H1 (cell line): ENCODE data around the gene HMGB3. TPM values are rescaled to one million over a fixed set of nuclear protein-coding genes. Genes with fewer than 3 reads are reported as not detected.

ENCODE experiments used
- CTCF ChIA-PET: fragments of 300-600 bp; sonication (Branson Sonifier 250); formaldehyde crosslinking; loops from one replicate; lab custom pipeline; 2021; ENCODE audit not compliant: partially characterized antibody; lab: Charles Lee
- POLR2A ChIA-PET: fragments of 300-600 bp; sonication (Branson Sonifier 250); formaldehyde crosslinking; loops from one replicate; lab custom pipeline; 2021; ENCODE audit warnings: inconsistent platforms; ENCODE audit not compliant: partially characterized antibody; lab: Charles Lee
- DNase-seq, 2 experiments: peaks; one replicate each; pipeline versions ENCODE4 v3.0.0 to v3.0.0-alpha.2; 2010 to 2022; ENCODE audit warnings: low spot score in 2 of 2, low read depth in 1 of 2, mixed read lengths in 1 of 2
- FAIRE-seq: peaks from 2 replicates; lab custom pipeline; 2011; peaks lifted over from hg19 to GRCh38; lab: Jason Lieb, UNC
- H2AFZ ChIP-seq: 2 replicates; pipeline ENCODE4 v1.8.1; 2012; ENCODE audit warnings: low read length, inconsistent platforms
- H2AK5ac ChIP-seq: 2 replicates; pipeline ENCODE4 v1.6.1; 2013; ENCODE audit warnings: low read depth, low read length
- H2BK120ac ChIP-seq: replicated peaks from 2 replicates; pipeline ENCODE3; 2013; ENCODE audit warnings: low read depth, low read length, inconsistent platforms
- H2BK12ac ChIP-seq: 2 replicates; pipeline ENCODE4 v1.6.1; 2013; ENCODE audit warnings: low read depth, low read length
- H2BK15ac ChIP-seq: 2 replicates; pipeline ENCODE4 v1.6.1; 2013; ENCODE audit warnings: low read length
- H2BK20ac ChIP-seq: 2 replicates; pipeline ENCODE4 v1.6.1; 2013; ENCODE audit warnings: low read length
- H2BK5ac ChIP-seq: 2 replicates; pipeline ENCODE4 v1.6.1; 2013; ENCODE audit warnings: low read depth, low read length
- H3K14ac ChIP-seq: 2 replicates; pipeline ENCODE4 v1.6.1; 2013; ENCODE audit warnings: inconsistent platforms; ENCODE audit not compliant: insufficient read length
- H3K18ac ChIP-seq: 2 replicates; pipeline ENCODE4 v1.6.1; 2013; ENCODE audit warnings: low read length; ENCODE audit errors: extremely low read depth
- H3K23ac ChIP-seq: 2 replicates; pipeline ENCODE4 v1.6.1; 2013; ENCODE audit warnings: inconsistent platforms; ENCODE audit not compliant: insufficient read length
- H3K23me2 ChIP-seq: 2 replicates; pipeline ENCODE4 v1.6.1; 2013; ENCODE audit warnings: low read depth, low read length
- H3K27ac ChIP-seq: 2 replicates; pipeline ENCODE4 v1.6.1; 2011; ENCODE audit warnings: low read depth, low read length, inconsistent platforms
- H3K27me3 ChIP-seq, 4 experiments: replicated peaks in 1 of 4; 1 replicate in 1 of 4; 2 replicates in 3 of 4; pipeline versions ENCODE4 v1.6.1 to v1.8.1; 2011 to 2013; ENCODE audit warnings: low read length in 3 of 4, mild to moderate bottlenecking in 3 of 4, inconsistent platforms in 2 of 4, mixed read lengths in 2 of 4, moderate library complexity in 1 of 4; ENCODE audit not compliant: control insufficient read depth in 3 of 4, insufficient read depth in 3 of 4; ENCODE audit errors: extremely low read depth in 1 of 4
- H3K36me3 ChIP-seq, 4 experiments: 2 replicates each; pipeline versions ENCODE4 v1.6.1 to v1.8.1; 2011 to 2013; ENCODE audit warnings: mild to moderate bottlenecking in 4 of 4, low read length in 3 of 4, moderate library complexity in 2 of 4, control low read depth in 1 of 4, inconsistent platforms in 1 of 4; ENCODE audit not compliant: insufficient read depth in 4 of 4, control insufficient read depth in 2 of 4
- H3K4ac ChIP-seq: replicated peaks from 2 replicates; pipeline ENCODE3; 2013; ENCODE audit warnings: low read length, low read depth, mixed read lengths, inconsistent platforms; ENCODE audit not compliant: insufficient read length
- H3K4me1 ChIP-seq, 4 experiments: replicated peaks in 1 of 4; 1 replicate in 1 of 4; 2 replicates in 3 of 4; pipeline versions ENCODE4 v1.6.1 to v1.8.1; 2011 to 2013; ENCODE audit warnings: low read length in 3 of 4, inconsistent platforms in 2 of 4, mixed read lengths in 1 of 4; ENCODE audit not compliant: insufficient read depth in 4 of 4, control insufficient read depth in 3 of 4
- H3K4me2 ChIP-seq, 2 experiments: 2 replicates each; pipeline versions ENCODE4 v1.6.1 to v1.8.1; 2011 to 2013; ENCODE audit warnings: low read depth in 2 of 2, low read length in 2 of 2, control low read depth in 1 of 2, inconsistent platforms in 1 of 2, mild to moderate bottlenecking in 1 of 2; ENCODE audit not compliant: insufficient read depth in 1 of 2
- H3K4me3 ChIP-seq, 4 experiments: fragments of 200-600, 300-600 bp in 1 of 4; sonication (generic), shearing (Covaris generic), sonication (Bioruptor Twin) in 1 of 4; 2 replicates each; pipeline versions ENCODE4 v1.5.1 to v1.8.1; 2011 to 2016; ENCODE audit warnings: low read length in 4 of 4, low read depth in 3 of 4, control low read depth in 2 of 4, inconsistent platforms in 2 of 4, mild to moderate bottlenecking in 2 of 4, mixed read lengths in 1 of 4, moderate library complexity in 1 of 4; ENCODE audit not compliant: insufficient read depth in 2 of 4; ENCODE audit errors: extremely low read depth in 1 of 4
- H3K56ac ChIP-seq: replicated peaks from 2 replicates; pipeline ENCODE3; 2013; ENCODE audit warnings: low read depth, mild to moderate bottlenecking, mixed read lengths, low read length, inconsistent platforms; ENCODE audit not compliant: insufficient read length
- H3K79me1 ChIP-seq: 2 replicates; pipeline ENCODE4 v1.6.1; 2013; ENCODE audit warnings: low read depth, low read length, control low read depth
- H3K79me2 ChIP-seq, 2 experiments: 2 replicates each; pipeline versions ENCODE4 v1.6.1 to v1.8.1; 2012 to 2013; ENCODE audit warnings: low read length in 2 of 2, mild to moderate bottlenecking in 2 of 2, inconsistent platforms in 1 of 2; ENCODE audit not compliant: insufficient read depth in 2 of 2, control insufficient read depth in 1 of 2
- H3K9ac ChIP-seq, 4 experiments: replicated peaks in 1 of 4; 1 replicate in 1 of 4; 2 replicates in 3 of 4; pipeline versions ENCODE4 v1.6.1 to v1.8.1; 2011 to 2013; ENCODE audit warnings: low read depth in 3 of 4, low read length in 3 of 4, control low read depth in 2 of 4, mild to moderate bottlenecking in 2 of 4, moderate library complexity in 2 of 4, inconsistent platforms in 1 of 4; ENCODE audit errors: extremely low read depth in 1 of 4
- H3K9me3 ChIP-seq, 2 experiments: 2 replicates each; pipeline versions ENCODE4 v1.6.1 to v1.8.1; 2012 to 2013; ENCODE audit warnings: mild to moderate bottlenecking in 2 of 2, moderate library complexity in 2 of 2, control low read depth in 1 of 2, inconsistent platforms in 1 of 2, low read depth in 1 of 2, low read length in 1 of 2, mixed read lengths in 1 of 2; ENCODE audit not compliant: insufficient read depth in 2 of 2
- H4K20me1 ChIP-seq, 2 experiments: replicated peaks in 1 of 2; 2 replicates each; pipeline versions ENCODE3 to v1.8.1; 2011 to 2013; ENCODE audit warnings: inconsistent platforms in 2 of 2, low read length in 2 of 2, mild to moderate bottlenecking in 1 of 2; ENCODE audit not compliant: insufficient read depth in 2 of 2, control insufficient read depth in 1 of 2
- H4K5ac ChIP-seq: 2 replicates; pipeline ENCODE4 v1.6.1; 2013; ENCODE audit warnings: low read length, low read depth, mixed read lengths, inconsistent platforms; ENCODE audit not compliant: insufficient read length
- H4K8ac ChIP-seq: 2 replicates; pipeline ENCODE4 v1.8.0; 2013; ENCODE audit warnings: mild to moderate bottlenecking, moderate library complexity, low read length, inconsistent platforms; ENCODE audit not compliant: insufficient read depth; ENCODE audit errors: extremely low read depth
- H4K91ac ChIP-seq: replicated peaks from 2 replicates; pipeline ENCODE3; 2013; ENCODE audit warnings: low read length, mixed read lengths, inconsistent platforms; ENCODE audit not compliant: insufficient read length
- BCL11A ChIP-seq, 2 experiments: IDR thresholded peaks; one replicate each; pipeline ENCODE4 v1.6.1; 2011; ENCODE audit warnings: low read depth in 2 of 2, low read length in 2 of 2, mild to moderate bottlenecking in 2 of 2
- CEBPB ChIP-seq: IDR thresholded peaks from 2 replicates; pipeline ENCODE4 v1.6.1; 2012; ENCODE audit warnings: low read depth, low read length
- EGR1 ChIP-seq: IDR thresholded peaks from 2 replicates; pipeline ENCODE4 v1.6.1; 2011; ENCODE audit warnings: low read depth, low read length, borderline replicate concordance
- MAFK ChIP-seq: IDR thresholded peaks from 2 replicates; pipeline ENCODE4 v1.6.1; 2012; ENCODE audit warnings: low read depth, mild to moderate bottlenecking, improper control_type of control experiment, low read length
- RFX5 ChIP-seq: IDR thresholded peaks from 2 replicates; pipeline ENCODE4 v1.6.1; 2011; ENCODE audit warnings: low read depth, low read length, improper control_type of control experiment, borderline replicate concordance
- RNF2 ChIP-seq: fragments of 200-900, 300-1000 bp; sonication (generic); IDR thresholded peaks from 2 replicates; pipeline ENCODE4 v1.7.1; 2016; ENCODE audit warnings: borderline replicate concordance, low read depth, mild to moderate bottlenecking, antibody characterized with exemption, low read length; ENCODE audit not compliant: poor library complexity, severe bottlenecking; ENCODE audit errors: missing control alignments
- RXRA ChIP-seq: IDR thresholded peaks from 2 replicates; pipeline ENCODE4 v1.6.1; 2011; ENCODE audit warnings: low read depth, mild to moderate bottlenecking, low read length, moderate library complexity; ENCODE audit not compliant: insufficient read depth
- WGBS, 2 experiments: shearing (Covaris generic) in 1 of 2; methylation state at CpG; one replicate each; pipeline versions ENCODE4 v1.1.6 to v1.1.7; 2013 to 2015; ENCODE audit warnings: low lambda C conversion rate in 2 of 2, mixed read lengths in 2 of 2, inconsistent platforms in 1 of 2, low coverage in 1 of 2, missing lambda C conversion rate in 1 of 2; ENCODE audit not compliant: insufficient replicate concordance in 2 of 2, insufficient coverage in 1 of 2, insufficient read length in 1 of 2; ENCODE audit errors: extremely low coverage in 1 of 2, missing lambda C conversion rate in 1 of 2; 5-methylcytosine and 5-hydroxymethylcytosine counted together
- polyA plus RNA-seq, 7 experiments: library from polyadenylated mRNA; depleted of rRNA in 3 of 7; stranded (reverse) in 5 of 7; unstranded in 2 of 7; fragments of >200 nt in 5 of 7; fragments of 200-250 nt in 2 of 7; gene quantifications; 1 replicate in 5 of 7; 2 replicates in 1 of 7; 4 replicates in 1 of 7; pipeline versions ENCODE4 v1.2.1 to v1.2.3, GENCODE V29; 2011 to 2013; ENCODE audit warnings: missing spikeins in 2 of 7, mixed read lengths in 2 of 7
- total RNA-seq: library from RNA; stranded (reverse); fragmentation: NEBNext Ultra II Directional; extraction: Animal tissue kit (Norgen Biotek cat#: 25700); gene quantifications from 2 replicates; pipeline ENCODE4 v1.2.1, GENCODE V29; 2021
- TF ChIP-seq, protein P1 (sequence below): IDR thresholded peaks from 2 replicates; pipeline ENCODE4 v1.6.1; 2012; ENCODE audit warnings: low read length, inconsistent platforms
- TF ChIP-seq, protein P2 (sequence below), 3 experiments: IDR thresholded peaks; 1 replicate in 2 of 3; 2 replicates in 1 of 3; pipeline versions ENCODE4 v1.5.1 to v1.6.1; 2011; ENCODE audit warnings: low read length in 3 of 3, mild to moderate bottlenecking in 3 of 3, inconsistent platforms in 2 of 3, low read depth in 1 of 3, moderate library complexity in 1 of 3; ENCODE audit not compliant: insufficient read depth in 1 of 3; ENCODE audit errors: control extremely low read depth in 1 of 3

HMGB3 gene
- total and polyA plus RNA-seq, 2 of the 8 experiments (the other 6 are each of a cell fraction or from before 2014, with no cell fraction given), result 55.8 to 346 TPM

DNA sequence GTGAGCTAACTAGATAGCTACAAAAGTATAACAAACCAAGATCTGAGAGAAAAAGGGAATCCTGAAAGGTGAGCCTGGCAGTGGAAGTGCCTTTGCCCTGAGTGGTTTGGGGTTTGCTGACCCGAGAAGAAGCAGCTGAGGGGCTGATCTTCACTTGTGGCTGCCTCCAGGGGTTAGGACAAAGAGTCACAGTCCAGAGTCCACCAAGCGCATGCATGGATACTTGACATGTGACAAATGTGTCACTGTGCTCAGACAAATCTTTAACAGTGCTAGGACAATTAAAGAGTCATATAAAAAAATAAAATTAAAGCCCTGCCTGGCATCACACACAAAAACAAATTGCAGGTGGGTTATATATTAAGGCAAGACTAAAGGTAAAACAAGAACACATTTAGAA, 26.4 kb downstream of the HMGB3 start:
- 80% methylated on average over 2 of the region's 2 CpGs; no CpG with 5 or more reads in 1 of the 2 experiments for WGBS, 2 experiments
- Histone ChIP-seq H3K36me3 (no peaks in the 10 kb centered on the region), H2BK5ac (no peak overlapping the region), H2BK12ac (no peak overlapping the region), H3K14ac (no peak overlapping the region), H3K23ac (no peak overlapping the region), H4K20me1 (no peaks in the 10 kb centered on the region), H4K5ac (no peak overlapping the region), H3K9ac (no peak overlapping the region), H3K27me3 (no peaks in the 10 kb centered on the region), H3K79me1 (no peaks in the 10 kb centered on the region), H4K91ac (no peak overlapping the region), H4K8ac (no peak overlapping the region), H3K56ac (no peak overlapping the region), H2BK120ac (no peak overlapping the region), H3K27ac (no peak overlapping the region), H3K4ac (no peak overlapping the region), H2BK15ac (no peak overlapping the region), H3K9me3 (peaks cover 3 to 9% of the 10 kb centered on the region in 2 experiments; a peak in 2 of 4 replicates), H3K18ac (no peak overlapping the region), H3K4me1 (no peaks in the 10 kb centered on the region), H2AFZ (no peak overlapping the region), H2AK5ac (no peak overlapping the region), H3K4me2 (no peak overlapping the region), H3K79me2 (no peaks in the 10 kb centered on the region), H2BK20ac (no peak overlapping the region), H3K4me3 (no peak overlapping the region), H3K23me2 (no peaks in the 10 kb centered on the region)
- DNase-seq (no peak), FAIRE-seq (no peak)
- CTCF ChIA-PET, result interaction anchor here (1.5 kb wide), 1 partner anchor 10 kb away, joined by 4 read pairs; no protein-coding TSS in a partner anchor
- POLR2A ChIA-PET, result no interaction called here
- TF ChIP-seq CEBPB (no peak), MAFK (no peak), EGR1 (no peak), RXRA (no peak), RFX5 (no peak), RNF2 (no peak), BCL11A (IDR thresholded peaks at IDR 0.05; ENCODE audit: low read depth in 2 of 2, low read length in 2 of 2) (no peak)
- TF ChIP-seq, protein P1, sequence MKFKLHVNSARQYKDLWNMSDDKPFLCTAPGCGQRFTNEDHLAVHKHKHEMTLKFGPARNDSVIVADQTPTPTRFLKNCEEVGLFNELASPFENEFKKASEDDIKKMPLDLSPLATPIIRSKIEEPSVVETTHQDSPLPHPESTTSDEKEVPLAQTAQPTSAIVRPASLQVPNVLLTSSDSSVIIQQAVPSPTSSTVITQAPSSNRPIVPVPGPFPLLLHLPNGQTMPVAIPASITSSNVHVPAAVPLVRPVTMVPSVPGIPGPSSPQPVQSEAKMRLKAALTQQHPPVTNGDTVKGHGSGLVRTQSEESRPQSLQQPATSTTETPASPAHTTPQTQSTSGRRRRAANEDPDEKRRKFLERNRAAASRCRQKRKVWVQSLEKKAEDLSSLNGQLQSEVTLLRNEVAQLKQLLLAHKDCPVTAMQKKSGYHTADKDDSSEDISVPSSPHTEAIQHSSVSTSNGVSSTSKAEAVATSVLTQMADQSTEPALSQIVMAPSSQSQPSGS, result no peak
- TF ChIP-seq, protein P2, sequence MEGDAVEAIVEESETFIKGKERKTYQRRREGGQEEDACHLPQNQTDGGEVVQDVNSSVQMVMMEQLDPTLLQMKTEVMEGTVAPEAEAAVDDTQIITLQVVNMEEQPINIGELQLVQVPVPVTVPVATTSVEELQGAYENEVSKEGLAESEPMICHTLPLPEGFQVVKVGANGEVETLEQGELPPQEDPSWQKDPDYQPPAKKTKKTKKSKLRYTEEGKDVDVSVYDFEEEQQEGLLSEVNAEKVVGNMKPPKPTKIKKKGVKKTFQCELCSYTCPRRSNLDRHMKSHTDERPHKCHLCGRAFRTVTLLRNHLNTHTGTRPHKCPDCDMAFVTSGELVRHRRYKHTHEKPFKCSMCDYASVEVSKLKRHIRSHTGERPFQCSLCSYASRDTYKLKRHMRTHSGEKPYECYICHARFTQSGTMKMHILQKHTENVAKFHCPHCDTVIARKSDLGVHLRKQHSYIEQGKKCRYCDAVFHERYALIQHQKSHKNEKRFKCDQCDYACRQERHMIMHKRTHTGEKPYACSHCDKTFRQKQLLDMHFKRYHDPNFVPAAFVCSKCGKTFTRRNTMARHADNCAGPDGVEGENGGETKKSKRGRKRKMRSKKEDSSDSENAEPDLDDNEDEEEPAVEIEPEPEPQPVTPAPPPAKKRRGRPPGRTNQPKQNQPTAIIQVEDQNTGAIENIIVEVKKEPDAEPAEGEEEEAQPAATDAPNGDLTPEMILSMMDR (IDR thresholded peaks at IDR 0.05; ENCODE audit: control extremely low read depth in 1 of 3, insufficient read depth in 1 of 3, low read depth in 1 of 3, low read length in 3 of 3), result no peak
